Caco-2 (cell line): ENCODE data around the gene PDCD1. TPM values are rescaled to one million over a fixed set of nuclear protein-coding genes. Genes with fewer than 3 reads are reported as not detected.
A peak's percentile ranks its signal among the peaks of the same experiment; 100 is the strongest.

ENCODE experiments used
- BruUV-seq: library from RNA; stranded (reverse); fragments of 400-500 nt; replicated peaks from 2 replicates; lab custom pipeline; 2021; lab: Mats Ljungman, UMichigan
- CTCF ChIA-PET: fragments of 300-600 bp; sonication (Branson Sonifier 250); formaldehyde crosslinking; loops from one replicate; lab custom pipeline; 2022; ENCODE audit warnings: antibody characterized with exemption; lab: Charles Lee
- POLR2A ChIA-PET: fragments of 300-600 bp; sonication (Branson Sonifier 250); formaldehyde crosslinking; loops from one replicate; lab custom pipeline; 2022; ENCODE audit warnings: antibody characterized with exemption; lab: Charles Lee
- DNase-seq, 2 experiments: peaks; one replicate each; pipeline versions ENCODE4 v3.0.0 to v3.0.0-alpha.2; 2020 to 2022
- H3K27me3 ChIP-seq: replicated peaks from 2 replicates; pipeline ENCODE4 v1.6.0; 2011; ENCODE audit warnings: low read length; ENCODE audit not compliant: control insufficient read depth, insufficient read depth
- H3K36me3 ChIP-seq: 2 replicates; pipeline ENCODE4 v1.5.1; 2011; ENCODE audit warnings: low read length; ENCODE audit not compliant: control insufficient read depth, insufficient read depth
- H3K4me1 ChIP-seq: fragments of 250-450 bp; sonication (Bioruptor Pico); 2 replicates; pipeline ENCODE4 v1.5.1; 2020; ENCODE audit warnings: mild to moderate bottlenecking
- H3K4me3 ChIP-seq: 2 replicates; pipeline ENCODE4 v1.5.1; 2011; ENCODE audit warnings: low read depth, mild to moderate bottlenecking, control low read depth, low read length
- H3K9me3 ChIP-seq: fragments of 250-450 bp; sonication (Bioruptor Pico); 2 replicates; pipeline ENCODE4 v1.5.1; 2020; ENCODE audit warnings: mild to moderate bottlenecking, moderate library complexity
- H3K27ac Mint-ChIP-seq: one replicate; pipeline ENCODE4 v1.8.0; 2022; ENCODE audit warnings: mixed read lengths; ENCODE audit not compliant: unreplicated experiment
- H3K27me3 Mint-ChIP-seq: one replicate; pipeline ENCODE4 v1.8.0; 2022; ENCODE audit warnings: mixed read lengths; ENCODE audit not compliant: insufficient read depth, unreplicated experiment
- H3K36me3 Mint-ChIP-seq: one replicate; pipeline ENCODE4 v1.8.0; 2022; ENCODE audit warnings: mild to moderate bottlenecking, mixed read lengths; ENCODE audit not compliant: insufficient read depth, unreplicated experiment
- H3K4me1 Mint-ChIP-seq: one replicate; pipeline ENCODE4 v1.8.0; 2022; ENCODE audit warnings: low read depth, mixed read lengths; ENCODE audit not compliant: unreplicated experiment
- H3K4me3 Mint-ChIP-seq: one replicate; pipeline ENCODE4 v1.8.0; 2022; ENCODE audit warnings: mild to moderate bottlenecking, moderate library complexity, mixed read lengths; ENCODE audit not compliant: unreplicated experiment
- H3K9me3 Mint-ChIP-seq: one replicate; pipeline ENCODE4 v1.8.0; 2022; ENCODE audit warnings: mixed read lengths; ENCODE audit not compliant: unreplicated experiment
- CTCF ChIP-seq, 2 experiments: fragments of 200-600 bp in 1 of 2; IDR thresholded peaks; 1 replicate in 1 of 2; 2 replicates in 1 of 2; pipeline versions ENCODE4 v1.5.1 to v1.8.0; 2011 to 2022; ENCODE audit warnings: antibody characterized with exemption in 1 of 2, control low read depth in 1 of 2, inconsistent platforms in 1 of 2, low read depth in 1 of 2, low read length in 1 of 2, mild to moderate bottlenecking in 1 of 2, moderate library complexity in 1 of 2; ENCODE audit not compliant: insufficient read depth in 1 of 2, severe bottlenecking in 1 of 2, unreplicated experiment in 1 of 2
- intact Hi-C: fragments of 100-400 bp; cut with micrococcal nuclease; formaldehyde crosslinking; loops from one replicate; pipeline ENCODE4 v1.10.0; 2022; ENCODE audit not compliant: unreplicated experiment
- total RNA-seq: library from RNA; stranded (reverse); gene quantifications from 2 replicates; pipeline ENCODE4 v1.2.3, GENCODE V29; 2022

The PDCD1 gene
- total RNA-seq, 1 experiment from 2014 or later: not detected

- no peaks in the 10 kb centered on the region for H3K9me3 ChIP-seq
- no peak overlapping the region for H3K4me3 ChIP-seq
- H3K9me3 Mint-ChIP-seq: peaks cover 9% of the 10 kb centered on the region
- intact Hi-C loops: no loop called here
- BruUV-seq: no TSS peak
- DNase-seq: no peak
- no peaks in the 10 kb centered on the region for H3K27me3 Mint-ChIP-seq
- H3K4me1 Mint-ChIP-seq: no peaks in the 10 kb centered on the region
- CTCF ChIA-PET: no interaction called here
- no peak for TF ChIP-seq CTCF (IDR thresholded peaks at IDR 0.05; ENCODE audit: insufficient read depth in 1 of 2, low read depth in 1 of 2, low read length in 1 of 2, severe bottlenecking in 1 of 2, unreplicated experiment in 1 of 2)
- no peak overlapping the region for H3K4me3 Mint-ChIP-seq
- peaks cover 12% of the 10 kb centered on the region for H3K36me3 Mint-ChIP-seq
- H3K27ac Mint-ChIP-seq: no peak overlapping the region
- no peaks in the 10 kb centered on the region for H3K4me1 ChIP-seq
- POLR2A ChIA-PET: no interaction called here
- H3K27me3 ChIP-seq: no peaks in the 10 kb centered on the region
- no peaks in the 10 kb centered on the region for H3K36me3 ChIP-seq
Measured at GRCh38 chr2:241893265-241893664, 34.6 kb upstream of the PDCD1 start.

- POLR2A ChIA-PET: no interaction called here
- peaks cover 18% of the 10 kb centered on the region for H3K36me3 Mint-ChIP-seq
- Histone ChIP-seq H3K27me3 (no peaks in the 10 kb centered on the region), H3K4me3 (no peak overlapping the region), H3K36me3 (no peaks in the 10 kb centered on the region), H3K4me1 (no peaks in the 10 kb centered on the region), H3K9me3 (no peaks in the 10 kb centered on the region)
- no peak overlapping the region for H3K27ac Mint-ChIP-seq
- no peaks in the 10 kb centered on the region for H3K27me3 Mint-ChIP-seq
- no peak for TF ChIP-seq CTCF (IDR thresholded peaks at IDR 0.05; ENCODE audit: insufficient read depth in 1 of 2, low read depth in 1 of 2, low read length in 1 of 2, severe bottlenecking in 1 of 2, unreplicated experiment in 1 of 2)
- intact Hi-C loops: no loop called here
- H3K4me3 Mint-ChIP-seq: no peak overlapping the region
- H3K9me3 Mint-ChIP-seq: peaks cover 9% of the 10 kb centered on the region
- peak in 1 of 2 experiments; percentile 16 for DNase-seq
- CTCF ChIA-PET: no interaction called here
- BruUV-seq: no TSS peak
- H3K4me1 Mint-ChIP-seq: no peaks in the 10 kb centered on the region
Measured at GRCh38 chr2:241892299-241893137, 33.8 kb upstream of the PDCD1 start.

GRCh38 chr2:241891988-241892298 is 33.2 kb upstream of the PDCD1 start:
- H3K27ac Mint-ChIP-seq: no peak overlapping the region

More at GRCh38 chr2:241891988-241892298, 33.2 kb upstream of the PDCD1 start:
- POLR2A ChIA-PET: no interaction called here
- Mint-ChIP-seq H3K4me1 (no peaks in the 10 kb centered on the region), H3K4me3 (no peak overlapping the region), H3K36me3 (peaks cover 18% of the 10 kb centered on the region), H3K9me3 (peaks cover 9% of the 10 kb centered on the region), H3K27me3 (no peaks in the 10 kb centered on the region)
- BruUV-seq: no TSS peak
- intact Hi-C loops: no loop called here
- Histone ChIP-seq H3K27me3 (no peaks in the 10 kb centered on the region), H3K4me3 (no peak overlapping the region), H3K9me3 (no peaks in the 10 kb centered on the region), H3K4me1 (no peaks in the 10 kb centered on the region), H3K36me3 (no peaks in the 10 kb centered on the region)
- CTCF ChIA-PET: no interaction called here
- no peak for TF ChIP-seq CTCF (IDR thresholded peaks at IDR 0.05; ENCODE audit: insufficient read depth in 1 of 2, low read depth in 1 of 2, low read length in 1 of 2, severe bottlenecking in 1 of 2, unreplicated experiment in 1 of 2)
- DNase-seq: no peak
